Prostate gland (tissue), 2 donors: ENCODE data around the gene NRAP. TPM values are rescaled to one million over a fixed set of nuclear protein-coding genes. Genes with fewer than 3 reads are reported as not detected.
"Not testable (repeated sequence)": the region's sequence is repeated elsewhere in the genome, so short reads cannot be mapped to it uniquely, and the experiment has no call there.

ENCODE experiments used
- DNase-seq: peaks from one replicate; pipeline ENCODE4 v3.0.0-alpha.2; 2019; ENCODE audit warnings: low spot score
- H3K27ac ChIP-seq, 2 donors: fragments of 200-600 bp; sonication (generic); 2 replicates each; pipeline ENCODE4 v1.5.1; 2017 to 2019
- H3K27me3 ChIP-seq: fragments of 200-600 bp; sonication (generic); replicated peaks from 2 replicates; pipeline ENCODE4 v1.5.1; 2019; ENCODE audit not compliant: insufficient read depth
- H3K36me3 ChIP-seq, 2 donors: fragments of 200-600 bp; sonication (generic); 1 replicate in 1 of 2; 2 replicates in 1 of 2; pipeline versions ENCODE4 v1.5.1 to v1.8.1; 2017 to 2019
- H3K4me1 ChIP-seq: fragments of 200-600 bp; sonication (generic); replicated peaks from 2 replicates; pipeline ENCODE4 v1.5.1; 2019
- H3K4me3 ChIP-seq, 2 donors: fragments of 200-600 bp; sonication (generic); 2 replicates each; pipeline ENCODE4 v1.5.1; 2017 to 2019
- H3K9me3 ChIP-seq: fragments of 200-600 bp; sonication (generic); 2 replicates; pipeline ENCODE4 v1.5.1; 2017
- POLR2A ChIP-seq: fragments of 450-650 bp; IDR thresholded peaks from one replicate; pipeline ENCODE4 v1.6.1; 2016; ENCODE audit warnings: antibody characterized with exemption, mild to moderate bottlenecking
- POLR2AphosphoS5 ChIP-seq: sonication (generic); formaldehyde crosslinking; IDR thresholded peaks from one replicate; pipeline ENCODE4 v1.6.1; 2017; ENCODE audit warnings: antibody characterized with exemption
- WGBS: methylation state at CpG from one replicate; pipeline ENCODE4 v1.1.5; 2018; 5-methylcytosine and 5-hydroxymethylcytosine counted together
- intact Hi-C: fragments of 100-400 bp; cut with DNase I; formaldehyde crosslinking; loops from one replicate; pipeline ENCODE4 v1.14.2; 2022
- total RNA-seq, 2 donors: library from RNA; depleted of rRNA; stranded (reverse); fragments of >200 nt; gene quantifications; one replicate each; pipeline ENCODE4 v1.1.0, GENCODE V29; 2016
- TF ChIP-seq, protein P1 (sequence below), 4 experiments: fragments of 200-600 bp in 2 of 4; fragments of 450-650 bp in 2 of 4; sonication (generic) in 2 of 4; IDR thresholded peaks; 1 replicate in 3 of 4; 2 replicates in 1 of 4; pipeline ENCODE4 v1.5.1; 2016 to 2019; ENCODE audit warnings: antibody characterized with exemption in 4 of 4, mild to moderate bottlenecking in 2 of 4, moderate library complexity in 2 of 4

Gene NRAP
- total RNA-seq, 2 donors from 2014 or later = 0.85 to 11.2 TPM

- no peak overlapping the region for H3K4me3 ChIP-seq
- no peaks in the 10 kb centered on the region for H3K36me3 ChIP-seq
- DNase-seq = no peak
- no peaks in the 10 kb centered on the region for H3K9me3 ChIP-seq
- H3K27me3 ChIP-seq = no peaks in the 10 kb centered on the region
- H3K4me1 ChIP-seq = no peaks in the 10 kb centered on the region
- no peak overlapping the region for H3K27ac ChIP-seq
- TF ChIP-seq, protein P1, sequence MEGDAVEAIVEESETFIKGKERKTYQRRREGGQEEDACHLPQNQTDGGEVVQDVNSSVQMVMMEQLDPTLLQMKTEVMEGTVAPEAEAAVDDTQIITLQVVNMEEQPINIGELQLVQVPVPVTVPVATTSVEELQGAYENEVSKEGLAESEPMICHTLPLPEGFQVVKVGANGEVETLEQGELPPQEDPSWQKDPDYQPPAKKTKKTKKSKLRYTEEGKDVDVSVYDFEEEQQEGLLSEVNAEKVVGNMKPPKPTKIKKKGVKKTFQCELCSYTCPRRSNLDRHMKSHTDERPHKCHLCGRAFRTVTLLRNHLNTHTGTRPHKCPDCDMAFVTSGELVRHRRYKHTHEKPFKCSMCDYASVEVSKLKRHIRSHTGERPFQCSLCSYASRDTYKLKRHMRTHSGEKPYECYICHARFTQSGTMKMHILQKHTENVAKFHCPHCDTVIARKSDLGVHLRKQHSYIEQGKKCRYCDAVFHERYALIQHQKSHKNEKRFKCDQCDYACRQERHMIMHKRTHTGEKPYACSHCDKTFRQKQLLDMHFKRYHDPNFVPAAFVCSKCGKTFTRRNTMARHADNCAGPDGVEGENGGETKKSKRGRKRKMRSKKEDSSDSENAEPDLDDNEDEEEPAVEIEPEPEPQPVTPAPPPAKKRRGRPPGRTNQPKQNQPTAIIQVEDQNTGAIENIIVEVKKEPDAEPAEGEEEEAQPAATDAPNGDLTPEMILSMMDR (IDR thresholded peaks at IDR 0.05) = no peak
- no peak for TF ChIP-seq POLR2AphosphoS5
- intact Hi-C loops = no loop called here
- WGBS = 66% methylated on average over 5 of the region's 5 CpGs
These were observed 699 bp downstream of the NRAP start for GRCh38 chr10:113663142-113663541.

DNA sequence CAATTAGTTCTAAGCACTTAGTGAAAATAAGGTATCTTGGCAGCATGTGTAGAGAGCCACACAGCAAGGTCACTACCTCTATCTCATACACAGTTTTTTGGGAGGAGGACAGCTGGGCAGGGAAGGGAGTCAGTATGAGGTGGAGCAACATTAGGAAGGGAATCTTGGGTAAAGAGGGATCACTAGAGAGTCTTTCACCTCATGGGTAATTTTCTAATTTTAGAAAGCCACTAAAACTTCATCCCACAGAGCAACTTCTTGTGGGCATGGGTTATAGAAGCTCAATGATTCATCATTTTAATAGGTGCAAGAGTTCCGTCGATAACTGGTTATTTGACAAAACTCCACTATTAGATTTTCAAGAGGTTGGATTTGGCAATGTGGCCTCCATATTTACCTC is 2.5 kb downstream of the NRAP start:
- Histone ChIP-seq H3K36me3 (no peaks in the 10 kb centered on the region), H3K27me3 (no peaks in the 10 kb centered on the region), H3K9me3 (no peaks in the 10 kb centered on the region), H3K4me3 (no peak overlapping the region), H3K4me1 (no peaks in the 10 kb centered on the region), H3K27ac (no peak overlapping the region)
- TF ChIP-seq, protein P1 (IDR thresholded peaks at IDR 0.05) = no peak
- TF ChIP-seq POLR2A (no peak), POLR2AphosphoS5 (no peak)
- intact Hi-C loops = no loop called here
- no peak for DNase-seq
- 77% methylated on average over 2 of the region's 2 CpGs for WGBS

GRCh38 chr10:113657544-113657943 is 6.3 kb downstream of the NRAP start:
- H3K27me3 ChIP-seq = no peaks in the 10 kb centered on the region
- H3K27ac ChIP-seq = no peak overlapping the region
- H3K36me3 ChIP-seq = no peaks in the 10 kb centered on the region
- TF ChIP-seq, protein P1 (IDR thresholded peaks at IDR 0.05) = no peak
- TF ChIP-seq POLR2A (no peak), POLR2AphosphoS5 (no peak)
- intact Hi-C loops = no loop called here
- no peak overlapping the region for H3K4me3 ChIP-seq
- no peaks in the 10 kb centered on the region for H3K9me3 ChIP-seq
- no peak for DNase-seq
- H3K4me1 ChIP-seq = no peaks in the 10 kb centered on the region

- intact Hi-C loops = no loop called here
- 28% methylated on average over 2 of the region's 2 CpGs for WGBS
- H3K9me3 ChIP-seq = no peaks in the 10 kb centered on the region
- H3K27ac ChIP-seq = no peak overlapping the region
- H3K4me3 ChIP-seq = no peak overlapping the region
- H3K36me3 ChIP-seq = no peaks in the 10 kb centered on the region
- H3K27me3 ChIP-seq = no peaks in the 10 kb centered on the region
- TF ChIP-seq, protein P1 (IDR thresholded peaks at IDR 0.05) = no peak
- TF ChIP-seq POLR2AphosphoS5 (no peak), POLR2A (no peak)
- DNase-seq = no peak
- no peaks in the 10 kb centered on the region for H3K4me1 ChIP-seq
These were observed 6.9 kb downstream of the NRAP start for GRCh38 chr10:113656896-113657295.

- H3K9me3 ChIP-seq, intact Hi-C loops, H3K27ac ChIP-seq, DNase-seq, H3K4me3 ChIP-seq, H3K4me1 ChIP-seq, H3K36me3 ChIP-seq, H3K27me3 ChIP-seq: not testable (repeated sequence)
- 91% methylated on average over 3 of the region's 3 CpGs for WGBS
These were observed 11.4 kb downstream of the NRAP start for GRCh38 chr10:113652456-113652855.
